ENCODE data around the gene ESPL1.

ESPL1 gene

DNA sequence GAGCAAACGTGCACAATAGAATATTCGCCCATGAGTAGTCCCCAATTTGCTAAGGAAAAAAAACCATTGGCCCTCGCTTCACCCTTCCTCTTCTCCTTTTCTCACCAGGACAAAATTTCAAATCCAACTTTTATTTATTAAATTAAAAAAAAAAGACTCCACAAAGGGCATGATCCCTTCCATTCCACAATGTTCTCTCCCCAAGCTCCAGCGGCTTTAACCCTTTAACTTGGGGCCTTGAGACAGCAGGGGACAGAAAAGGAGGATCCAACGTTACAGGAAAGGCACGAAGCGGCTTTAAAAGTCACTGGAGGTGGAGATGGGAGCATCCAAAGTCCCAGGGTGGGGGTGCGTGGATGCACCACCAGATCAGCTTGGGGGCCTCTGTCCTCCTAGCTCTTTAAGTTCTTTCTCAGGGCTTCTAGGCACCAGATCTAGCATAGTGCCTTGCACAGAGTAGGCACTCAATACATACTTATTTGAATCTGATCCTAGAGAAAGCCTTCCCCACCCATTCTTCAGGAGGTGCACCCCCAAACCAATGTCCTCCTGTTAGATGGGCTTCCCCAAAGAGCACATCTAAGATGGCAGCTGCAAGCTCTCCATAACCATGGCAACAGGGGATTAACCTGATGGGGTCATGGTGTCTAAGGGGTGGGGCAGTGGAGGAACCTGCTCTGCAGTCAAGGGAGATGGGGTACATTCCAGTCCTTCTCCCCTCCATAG, 58.5 kb downstream of the ESPL1 start:
- Histone ChIP-seq H3K27me3 (ENCODE audit: low read length) (no peaks in the 10 kb centered on the region), H3F3A (ENCODE audit: insufficient read depth) (peaks cover 14% of the 10 kb centered on the region), H3K4me2 (ENCODE audit: low read depth, low read length, poor library complexity, severe bottlenecking) (no peak overlapping the region), H3K9me2 (replicated peaks; ENCODE audit: insufficient read depth, low read length) (no peaks in the 10 kb centered on the region), H3K79me2 (ENCODE audit: insufficient read depth, low read length) (no peaks in the 10 kb centered on the region), H4K20me1 (ENCODE audit: low read depth, low read length) (no peaks in the 10 kb centered on the region), H2AFZ (ENCODE audit: low read depth, low read length, severe bottlenecking) (no peak overlapping the region), H3K4me3 (ENCODE audit: insufficient read depth, low read length, poor library complexity, severe bottlenecking) (no peak overlapping the region), H3K27ac (ENCODE audit: low read depth, low read length) (no peak overlapping the region), H3K9ac (ENCODE audit: low read length) (no peak overlapping the region), H3K9me3 (ENCODE audit: insufficient read depth, low read length) (no peaks in the 10 kb centered on the region), H3K36me3 (ENCODE audit: low read length) (no peaks in the 10 kb centered on the region)
- TF ChIP-seq, protein P1, sequence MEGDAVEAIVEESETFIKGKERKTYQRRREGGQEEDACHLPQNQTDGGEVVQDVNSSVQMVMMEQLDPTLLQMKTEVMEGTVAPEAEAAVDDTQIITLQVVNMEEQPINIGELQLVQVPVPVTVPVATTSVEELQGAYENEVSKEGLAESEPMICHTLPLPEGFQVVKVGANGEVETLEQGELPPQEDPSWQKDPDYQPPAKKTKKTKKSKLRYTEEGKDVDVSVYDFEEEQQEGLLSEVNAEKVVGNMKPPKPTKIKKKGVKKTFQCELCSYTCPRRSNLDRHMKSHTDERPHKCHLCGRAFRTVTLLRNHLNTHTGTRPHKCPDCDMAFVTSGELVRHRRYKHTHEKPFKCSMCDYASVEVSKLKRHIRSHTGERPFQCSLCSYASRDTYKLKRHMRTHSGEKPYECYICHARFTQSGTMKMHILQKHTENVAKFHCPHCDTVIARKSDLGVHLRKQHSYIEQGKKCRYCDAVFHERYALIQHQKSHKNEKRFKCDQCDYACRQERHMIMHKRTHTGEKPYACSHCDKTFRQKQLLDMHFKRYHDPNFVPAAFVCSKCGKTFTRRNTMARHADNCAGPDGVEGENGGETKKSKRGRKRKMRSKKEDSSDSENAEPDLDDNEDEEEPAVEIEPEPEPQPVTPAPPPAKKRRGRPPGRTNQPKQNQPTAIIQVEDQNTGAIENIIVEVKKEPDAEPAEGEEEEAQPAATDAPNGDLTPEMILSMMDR (IDR thresholded peaks at IDR 0.05; ENCODE audit: insufficient read depth, low read length, poor library complexity, severe bottlenecking) = no peak
- no peak for TF ChIP-seq EZH2phosphoT487 (conservative IDR thresholded peaks at IDR 0.05; ENCODE audit: low read length)

DNA sequence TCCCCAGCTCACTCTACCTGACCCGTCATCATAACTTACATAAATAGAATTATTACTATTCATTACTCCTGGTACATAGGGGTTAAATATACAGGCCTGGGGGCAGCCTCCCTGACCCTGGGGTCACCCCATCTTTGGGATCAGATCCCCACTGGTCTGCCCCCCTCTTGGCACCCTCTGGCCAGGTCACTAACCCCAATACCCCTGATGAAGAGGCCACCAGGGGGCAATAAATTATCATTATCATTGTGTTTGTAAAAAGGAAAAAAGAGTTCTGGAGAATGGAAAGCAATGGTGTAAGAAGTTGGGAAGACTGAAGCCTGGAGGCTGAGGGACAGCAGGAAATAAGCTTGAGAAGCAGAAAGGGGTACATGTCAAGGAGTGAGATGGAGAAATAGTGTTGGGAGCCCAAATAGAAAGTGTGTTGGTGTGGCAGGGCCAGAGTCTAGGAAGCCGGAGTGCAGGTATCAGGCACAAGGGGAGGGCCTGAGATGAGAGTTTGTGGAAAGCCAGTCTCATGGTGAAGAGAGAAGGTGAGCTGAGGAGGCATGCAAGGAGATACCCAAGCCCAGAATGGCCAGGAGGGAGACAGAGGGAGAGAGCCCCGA, 59.4 kb downstream of the ESPL1 start:
- Histone ChIP-seq H3K27ac (ENCODE audit: low read depth, low read length) (no peak overlapping the region), H3K9me3 (ENCODE audit: insufficient read depth, low read length) (no peaks in the 10 kb centered on the region), H3K9ac (ENCODE audit: low read length) (no peak overlapping the region), H3K4me3 (ENCODE audit: insufficient read depth, low read length, poor library complexity, severe bottlenecking) (no peak overlapping the region), H3K9me2 (replicated peaks; ENCODE audit: insufficient read depth, low read length) (no peaks in the 10 kb centered on the region), H2AFZ (ENCODE audit: low read depth, low read length, severe bottlenecking) (no peak overlapping the region), H3K36me3 (ENCODE audit: low read length) (no peaks in the 10 kb centered on the region), H4K20me1 (ENCODE audit: low read depth, low read length) (no peaks in the 10 kb centered on the region), H3K79me2 (ENCODE audit: insufficient read depth, low read length) (no peaks in the 10 kb centered on the region), H3K4me2 (ENCODE audit: low read depth, low read length, poor library complexity, severe bottlenecking) (no peak overlapping the region), H3K27me3 (ENCODE audit: low read length) (no peaks in the 10 kb centered on the region), H3F3A (ENCODE audit: insufficient read depth) (peaks cover 14% of the 10 kb centered on the region)
- no peak for TF ChIP-seq EZH2phosphoT487 (conservative IDR thresholded peaks at IDR 0.05; ENCODE audit: low read length)
- TF ChIP-seq, protein P1 (IDR thresholded peaks at IDR 0.05; ENCODE audit: insufficient read depth, low read length, poor library complexity, severe bottlenecking) = peak; percentile 51

GRCh38 chr12:53328043-53328435, 59.9 kb downstream of the ESPL1 start:
- no peak for TF ChIP-seq EZH2phosphoT487 (conservative IDR thresholded peaks at IDR 0.05; ENCODE audit: low read length)
- TF ChIP-seq, protein P1 (IDR thresholded peaks at IDR 0.05; ENCODE audit: insufficient read depth, low read length, poor library complexity, severe bottlenecking) = no peak
- Histone ChIP-seq H3K4me2 (ENCODE audit: low read depth, low read length, poor library complexity, severe bottlenecking) (no peak overlapping the region), H2AFZ (ENCODE audit: low read depth, low read length, severe bottlenecking) (no peak overlapping the region), H3K27me3 (ENCODE audit: low read length) (no peaks in the 10 kb centered on the region), H3K27ac (ENCODE audit: low read depth, low read length) (no peak overlapping the region), H3K36me3 (ENCODE audit: low read length) (no peaks in the 10 kb centered on the region), H3K9me3 (ENCODE audit: insufficient read depth, low read length) (no peaks in the 10 kb centered on the region), H3K9me2 (replicated peaks; ENCODE audit: insufficient read depth, low read length) (no peaks in the 10 kb centered on the region), H3K4me3 (ENCODE audit: insufficient read depth, low read length, poor library complexity, severe bottlenecking) (no peak overlapping the region), H4K20me1 (ENCODE audit: low read depth, low read length) (no peaks in the 10 kb centered on the region), H3K79me2 (ENCODE audit: insufficient read depth, low read length) (no peaks in the 10 kb centered on the region), H3K9ac (ENCODE audit: low read length) (no peak overlapping the region), H3F3A (ENCODE audit: insufficient read depth) (peaks cover 14% of the 10 kb centered on the region)
